Astrocyte of the spinal cord (primary cell): Measurements from ENCODE around the gene INPP5D.
A peak's percentile ranks its signal among the peaks of the same experiment; 100 is the strongest.

Experiments used
- DNase-seq: peaks from one replicate; pipeline ENCODE4 v3.0.0; 2011; ENCODE audit warnings: low read depth, low spot score
- H3K4me3 ChIP-seq: 2 replicates; pipeline ENCODE4 v1.5.1; 2011; ENCODE audit warnings: low read depth, mild to moderate bottlenecking, low read length, moderate library complexity
- CTCF ChIP-seq: IDR thresholded peaks from 2 replicates; pipeline ENCODE4 v1.5.1; 2012; ENCODE audit warnings: low read depth, mild to moderate bottlenecking, low read length, inconsistent platforms
- in situ Hi-C: cut with HindIII; loops from 2 replicates; pipeline ENCODE4 v1.10.0; 2017; ENCODE audit warnings: low sequenced_read_pairs

INPP5D gene

GRCh38 chr2:233247116-233247515 lies 187.0 kb downstream of the INPP5D start:
- TF ChIP-seq CTCF = no peak
- H3K4me3 ChIP-seq = no peak overlapping the region
- no peak for DNase-seq
- in situ Hi-C loops = no loop called here

DNA sequence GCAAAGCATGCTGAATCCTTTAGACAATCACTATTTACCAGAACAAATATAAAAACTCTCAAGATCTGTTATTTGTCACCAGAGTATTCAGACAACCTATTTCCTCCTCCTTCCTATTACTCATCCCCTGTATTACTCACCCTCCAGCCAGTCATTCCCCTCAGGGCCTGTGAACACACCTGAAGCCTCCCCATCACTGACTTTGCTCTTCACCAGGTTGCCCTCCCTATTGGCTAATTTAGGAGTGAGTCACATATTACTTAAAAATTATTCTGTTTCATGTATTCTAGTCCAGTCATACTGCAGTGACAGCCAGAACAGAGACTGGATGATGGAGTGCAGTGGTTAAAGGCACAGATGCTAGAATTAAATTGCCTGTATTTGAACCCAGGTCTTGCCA lies 187.6 kb downstream of the INPP5D start:
- TF ChIP-seq CTCF = no peak
- no peak for DNase-seq
- no peak overlapping the region for H3K4me3 ChIP-seq
- in situ Hi-C loops = no loop called here

DNA sequence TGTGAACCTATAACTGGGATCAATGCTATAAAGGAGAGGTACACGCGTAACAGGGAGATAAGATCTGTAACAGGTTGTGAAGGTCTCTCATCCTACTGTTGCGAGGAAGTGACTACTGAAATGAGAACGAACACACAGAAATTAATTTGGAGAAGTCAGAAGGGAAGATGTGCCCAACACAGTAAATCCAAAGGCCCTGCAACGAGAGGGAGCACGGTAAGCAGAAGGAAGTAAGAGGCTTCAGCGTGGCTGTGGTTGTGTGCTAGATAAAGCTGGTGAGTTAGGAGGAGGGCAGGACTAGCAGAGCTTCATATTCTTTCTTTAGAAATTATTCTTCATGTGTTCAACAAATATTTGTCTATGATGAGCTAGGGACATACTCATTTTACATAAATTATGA lies 188.9 kb downstream of the INPP5D start:
- DNase-seq = no peak
- H3K4me3 ChIP-seq = no peak overlapping the region
- no peak for TF ChIP-seq CTCF
- in situ Hi-C loops = no loop called here

GRCh38 chr2:233250568-233250967 lies 190.4 kb downstream of the INPP5D start:
- in situ Hi-C loops = no loop called here
- no peak for TF ChIP-seq CTCF
- no peak overlapping the region for H3K4me3 ChIP-seq
- no peak for DNase-seq

DNA sequence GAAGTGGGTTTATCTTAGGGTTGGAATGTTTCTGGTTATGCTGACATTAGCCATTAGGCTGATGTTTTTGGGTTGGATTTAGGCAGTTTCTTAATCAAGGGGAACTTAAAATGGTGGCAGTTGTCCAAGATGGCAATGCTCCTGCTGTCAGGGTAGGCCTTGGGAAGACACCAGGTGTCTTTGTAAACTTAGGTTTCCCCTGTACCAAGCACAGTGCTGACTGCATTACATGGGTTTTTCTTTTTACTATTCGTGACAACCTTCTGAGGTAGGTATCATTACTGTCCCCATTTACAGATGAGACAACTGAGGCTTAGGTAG lies 190.8 kb downstream of the INPP5D start:
- H3K4me3 ChIP-seq = peak overlapping the region; percentile 14
- in situ Hi-C loops = no loop called here
- DNase-seq = no peak
- no peak for TF ChIP-seq CTCF

DNA sequence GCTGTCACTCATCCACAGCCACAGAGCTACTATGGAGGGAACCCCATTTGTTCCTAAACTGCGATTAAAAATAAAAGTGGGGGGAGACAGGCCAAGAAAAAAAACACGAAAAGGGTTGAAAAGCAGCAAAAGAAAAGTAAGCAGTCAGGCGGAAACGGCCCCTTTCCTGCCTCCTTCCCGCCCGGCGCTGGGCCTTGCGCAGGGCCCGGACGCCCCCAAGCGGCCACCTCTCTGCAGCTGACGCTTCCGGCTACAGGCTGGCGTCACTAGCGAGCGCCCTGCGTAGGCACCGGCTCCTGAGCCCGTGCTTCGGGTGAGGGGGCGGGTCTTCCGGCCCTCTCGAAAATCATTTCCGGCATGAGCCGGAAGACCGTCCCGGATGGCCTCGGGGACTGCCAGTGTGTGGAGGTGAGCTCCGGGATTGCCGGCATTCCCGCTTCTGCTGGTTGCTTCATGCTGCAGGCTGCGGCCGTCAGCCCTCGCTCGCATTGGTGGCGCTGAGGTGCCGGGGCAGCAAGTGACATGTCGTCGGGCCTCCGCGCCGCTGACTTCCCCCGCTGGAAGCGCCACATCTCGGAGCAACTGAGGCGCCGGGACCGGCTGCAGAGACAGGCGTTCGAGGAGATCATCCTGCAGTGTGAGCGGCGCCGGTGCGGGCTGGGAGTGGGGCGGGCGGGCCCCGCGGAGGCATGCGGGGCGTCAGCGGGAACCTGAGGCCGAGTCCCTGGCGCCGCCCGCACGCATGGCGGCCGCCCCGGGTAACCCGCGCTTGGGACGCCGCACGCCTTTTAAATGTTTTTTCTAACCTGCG lies 191.4 kb downstream of the INPP5D start, which contains the start of gene ATG16L1:
ATG16L1 (plus strand) TSS at position 368 of the 811 bp plus-strand sequence; CDS start at position 523, 155 bp downstream.
- DNase-seq = peak; percentile 97
- H3K4me3 ChIP-seq = peak within 1 kb of the TSS; percentile 89
- TF ChIP-seq CTCF = peak; percentile 96
- in situ Hi-C loops = no loop called here

- DNase-seq = no peak
- H3K4me3 ChIP-seq = peak overlapping the region; percentile 89
- TF ChIP-seq CTCF = no peak
- in situ Hi-C loops = no loop called here
Measured at GRCh38 chr2:233252227-233252626, 192.1 kb downstream of the INPP5D start.
